T-cell (primary cell): ENCODE data around the gene CMTM6. TPM values are rescaled to one million over a fixed set of nuclear protein-coding genes. Genes with fewer than 3 reads are reported as not detected.

ENCODE experiments used
- ATAC-seq, 4 experiments: fragments of 200-7000 bp in 3 of 4; fragments of 150-1000 bp in 1 of 4; cut with Tn5 transposase; replicated peaks in 1 of 4; 1 replicate in 3 of 4; 2 replicates in 1 of 4; pipeline ENCODE4 v1.10.0; 2021; ENCODE audit warnings: moderate library complexity in 3 of 4, mild to moderate bottlenecking in 2 of 4, moderate number of reproducible peaks in 1 of 4
- CTCF ChIA-PET, 2 donors: fragments of 300-600 bp; sonication (Branson Sonifier 250); formaldehyde crosslinking; loops; one replicate each; lab custom pipeline; 2022; ENCODE audit warnings: antibody characterized with exemption in 2 of 2; lab: Charles Lee
- POLR2A ChIA-PET, 2 donors: fragments of 300-600 bp; sonication (Branson Sonifier 250); formaldehyde crosslinking; loops; one replicate each; lab custom pipeline; 2022; ENCODE audit warnings: antibody characterized with exemption in 2 of 2; lab: Charles Lee
- DNase-seq, 35 experiments: peaks; one replicate each; pipeline versions ENCODE4 v3.0.0 to v3.0.0-alpha.2; 2013 to 2023
- H3K27ac ChIP-seq: one replicate; pipeline ENCODE4 v1.5.1; 2013; ENCODE audit warnings: low read length
- H3K27me3 ChIP-seq, 2 experiments: replicated peaks in 1 of 2; 1 replicate in 1 of 2; 2 replicates in 1 of 2; pipeline versions ENCODE4 v1.6.1 to v1.7.0; 2013; ENCODE audit warnings: low read length in 1 of 2, mixed read lengths in 1 of 2; ENCODE audit not compliant: control insufficient read depth in 2 of 2, insufficient read depth in 2 of 2; ENCODE audit errors: extremely low read depth in 1 of 2
- H3K36me3 ChIP-seq, 2 donors: 1 replicate in 1 of 2; 2 replicates in 1 of 2; pipeline versions ENCODE4 v1.6.1 to v1.7.0; 2013; ENCODE audit warnings: low read length in 1 of 2; ENCODE audit not compliant: control insufficient read depth in 2 of 2, insufficient read depth in 1 of 2; ENCODE audit errors: extremely low read depth in 1 of 2
- H3K4me1 ChIP-seq, 2 experiments: 1 replicate in 1 of 2; 2 replicates in 1 of 2; pipeline versions ENCODE4 v1.6.1 to v1.7.0; 2013; ENCODE audit warnings: low read length in 2 of 2, mixed read lengths in 1 of 2; ENCODE audit not compliant: insufficient read depth in 2 of 2, control insufficient read depth in 1 of 2; ENCODE audit errors: extremely low read depth in 1 of 2
- H3K4me3 ChIP-seq, 2 donors: 1 replicate in 1 of 2; 2 replicates in 1 of 2; pipeline versions ENCODE4 v1.5.1 to v1.7.0; 2013; ENCODE audit warnings: mild to moderate bottlenecking in 2 of 2, low read length in 1 of 2, moderate library complexity in 1 of 2; ENCODE audit not compliant: control insufficient read depth in 1 of 2; ENCODE audit errors: extremely low read depth in 1 of 2
- H3K9me3 ChIP-seq: 2 replicates; pipeline ENCODE4 v1.7.0; 2013
- H3K27ac Mint-ChIP-seq, 2 donors: one replicate each; pipeline ENCODE4 v1.8.0; 2020 to 2021; ENCODE audit warnings: mild to moderate bottlenecking in 2 of 2, mixed read lengths in 2 of 2
- H3K27me3 Mint-ChIP-seq, 2 donors: one replicate each; pipeline ENCODE4 v1.8.0; 2021 to 2022; ENCODE audit warnings: mixed read lengths in 2 of 2
- H3K36me3 Mint-ChIP-seq: one replicate; pipeline ENCODE4 v1.8.0; 2021; ENCODE audit warnings: mixed read lengths
- H3K4me1 Mint-ChIP-seq, 3 donors: one replicate each; pipeline ENCODE4 v1.8.0; 2020 to 2022; ENCODE audit warnings: mixed read lengths in 3 of 3, mild to moderate bottlenecking in 1 of 3
- H3K4me3 Mint-ChIP-seq, 3 donors: one replicate each; pipeline ENCODE4 v1.8.0; 2020 to 2022; ENCODE audit warnings: mild to moderate bottlenecking in 3 of 3, mixed read lengths in 3 of 3, moderate library complexity in 3 of 3
- H3K9me3 Mint-ChIP-seq, 3 donors: one replicate each; pipeline ENCODE4 v1.8.0; 2020 to 2022; ENCODE audit warnings: mixed read lengths in 3 of 3
- WGBS: methylation state at CpG from one replicate; pipeline ENCODE4 v1.1.5; 2013; ENCODE audit warnings: missing lambda C conversion rate; ENCODE audit not compliant: insufficient coverage; 5-methylcytosine and 5-hydroxymethylcytosine counted together
- total RNA-seq, 35 experiments: library from RNA in 6 of 35; stranded (reverse) in 6 of 35; fragments of 120-200 nt in 1 of 35; gene quantifications; one replicate each; pipeline versions ENCODE4 v1.2.1 to v1.2.4 and lab custom pipeline; 2013 to 2026

CMTM6 gene
- total RNA-seq, 5 donors from 2014 or later (not counting 1 experiment from before 2014, with no cell fraction given) = 34.8 to 47.6 (median 40.4) TPM

DNA sequence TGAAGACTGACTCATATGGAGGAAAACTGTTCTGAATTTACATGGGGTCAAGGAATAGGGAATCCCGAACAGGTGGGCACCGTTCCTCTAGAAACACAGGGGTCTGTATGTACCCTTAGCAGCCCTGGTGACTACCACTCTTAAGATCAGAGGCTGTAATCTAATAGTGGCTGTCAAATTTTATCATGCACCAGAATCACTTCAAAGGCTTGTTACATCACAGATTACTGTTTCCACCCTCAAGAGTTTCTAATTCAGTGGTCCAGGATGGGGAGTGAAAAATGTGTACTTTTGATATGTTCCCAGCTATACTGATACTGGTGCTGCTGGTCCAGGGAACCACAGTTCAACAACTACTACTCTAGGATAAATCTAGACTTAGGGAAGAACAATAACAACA, 40.2 kb upstream of the CMTM6 start:
- Histone ChIP-seq H3K4me1 (no peaks in the 10 kb centered on the region), H3K27me3 (no peaks in the 10 kb centered on the region), H3K4me3 (no peak overlapping the region), H3K36me3 (peaks cover 0 to 8% of the 10 kb centered on the region in 2 donors), H3K27ac (no peak overlapping the region), H3K9me3 (no peaks in the 10 kb centered on the region)
- ATAC-seq (no peak), DNase-seq (no peak)
- CTCF ChIA-PET = interaction anchor here in 1 of 2 donors (0.7 kb wide), 1 partner anchor 19 kb away, joined by 5 read pairs; no protein-coding TSS in a partner anchor
- H3K27me3 Mint-ChIP-seq = no peaks in the 10 kb centered on the region
- WGBS = no CpG with 5 or more reads among the region's 2 CpGs
- peaks cover 15 to 21% (median 18%) of the 10 kb centered on the region in 3 donors for H3K4me1 Mint-ChIP-seq
- H3K27ac Mint-ChIP-seq = no peak overlapping the region
- peaks cover 37% of the 10 kb centered on the region for H3K36me3 Mint-ChIP-seq
- POLR2A ChIA-PET = no interaction called here
- no peak overlapping the region for H3K4me3 Mint-ChIP-seq
- H3K9me3 Mint-ChIP-seq = no peaks in the 10 kb centered on the region

DNA sequence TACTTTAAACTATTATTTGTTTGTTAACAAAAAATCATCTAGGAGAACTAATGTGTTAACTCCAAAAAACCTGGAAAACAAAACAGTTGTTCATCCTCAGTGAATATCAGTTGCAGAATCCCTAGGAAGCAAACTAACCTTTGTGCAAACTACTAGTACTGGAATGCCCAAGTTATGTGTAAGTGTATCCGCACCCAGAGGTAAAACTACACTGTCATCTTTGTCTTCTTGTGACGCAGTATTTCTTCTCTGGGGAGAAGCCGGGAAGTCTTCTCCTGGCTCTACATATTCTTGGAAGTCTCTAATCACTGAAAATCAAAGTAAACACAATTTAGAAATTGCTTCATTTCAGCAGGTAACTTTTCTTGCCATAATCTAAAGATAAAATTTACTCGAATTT, 38.2 kb upstream of the CMTM6 start:
- H3K27me3 ChIP-seq = no peaks in the 10 kb centered on the region
- H3K9me3 Mint-ChIP-seq = no peaks in the 10 kb centered on the region
- H3K27ac Mint-ChIP-seq = no peak overlapping the region
- WGBS = 100% methylated on average over 1 of the region's 4 CpGs
- no peak overlapping the region for H3K4me3 ChIP-seq
- H3K27me3 Mint-ChIP-seq = no peaks in the 10 kb centered on the region
- H3K27ac ChIP-seq = no peak overlapping the region
- POLR2A ChIA-PET = no interaction called here
- H3K36me3 Mint-ChIP-seq = peaks cover 33% of the 10 kb centered on the region
- no peaks in the 10 kb centered on the region for H3K9me3 ChIP-seq
- DNase-seq = no peak
- no peak overlapping the region for H3K4me3 Mint-ChIP-seq
- H3K36me3 ChIP-seq = peaks cover 0 to 11% of the 10 kb centered on the region in 2 donors
- CTCF ChIA-PET = no interaction called here
- peaks cover 5 to 11% (median 9%) of the 10 kb centered on the region in 3 donors for H3K4me1 Mint-ChIP-seq
- ATAC-seq = no peak
- H3K4me1 ChIP-seq = no peaks in the 10 kb centered on the region

DNA sequence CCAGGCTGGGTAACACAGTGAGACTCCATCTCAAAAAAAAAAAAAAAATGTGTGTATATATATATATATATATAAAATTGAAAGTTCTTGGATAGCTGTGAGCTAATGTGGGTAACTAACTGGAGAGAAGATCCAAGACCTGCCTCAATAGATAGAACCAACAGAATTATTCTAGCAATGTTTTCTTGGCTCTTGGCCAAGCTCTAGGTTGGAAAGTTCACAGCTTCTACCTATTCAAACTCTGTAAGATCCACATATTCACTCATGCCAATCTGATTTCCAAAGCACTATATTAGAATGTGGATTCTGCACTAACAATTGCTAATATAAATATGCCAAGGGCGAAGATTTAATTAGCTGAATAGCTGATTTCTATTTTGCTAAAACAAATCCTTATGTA, 29.8 kb upstream of the CMTM6 start:
- WGBS = no CpG with 5 or more reads among the region's 1 CpG
- H3K27me3 Mint-ChIP-seq = no peaks in the 10 kb centered on the region
- CTCF ChIA-PET = interaction anchor here in 1 of 2 donors (0.5 kb wide), 1 partner anchor 9 kb away, joined by 3 read pairs; no protein-coding TSS in a partner anchor

DNA sequence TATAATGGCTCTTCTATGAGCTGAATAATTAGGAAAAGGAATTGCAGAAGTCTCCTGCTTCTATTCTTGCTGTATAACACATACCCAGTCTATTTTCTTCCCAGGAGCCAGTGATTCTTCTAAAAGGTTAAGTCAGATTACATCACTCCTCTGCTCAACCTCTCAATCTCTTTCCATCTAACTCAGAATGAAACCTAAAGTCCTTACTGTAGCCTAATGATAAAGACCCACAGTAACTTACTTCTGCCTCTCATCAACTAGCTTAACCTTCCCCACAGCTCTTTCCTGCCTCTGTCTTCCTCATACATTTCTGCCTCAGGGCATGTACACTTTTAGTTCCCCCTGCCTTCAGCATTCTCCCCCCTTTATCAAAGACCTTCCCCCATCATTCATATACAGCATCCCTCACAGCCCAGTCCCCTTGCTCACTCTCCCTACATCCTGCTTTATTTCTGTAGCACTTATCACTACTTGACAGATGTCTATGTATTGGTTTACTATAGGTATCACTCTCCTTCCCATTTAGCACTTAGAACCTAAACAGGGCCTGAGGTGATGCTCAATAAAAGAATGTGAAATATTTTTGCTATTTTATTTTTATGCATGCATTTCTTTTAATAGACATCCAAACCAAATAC, 28.5 kb upstream of the CMTM6 start:
- no peak overlapping the region for H3K27ac ChIP-seq
- Mint-ChIP-seq H3K4me1 (no peaks in the 10 kb centered on the region), H3K36me3 (peaks cover 54% of the 10 kb centered on the region), H3K27ac (peak overlapping the region in 1 of 2 donors; percentile 2), H3K4me3 (no peak overlapping the region), H3K9me3 (no peaks in the 10 kb centered on the region), H3K27me3 (no peaks in the 10 kb centered on the region)
- H3K27me3 ChIP-seq = no peaks in the 10 kb centered on the region
- ATAC-seq (no peak), DNase-seq (no peak)
- POLR2A ChIA-PET = interaction anchor here in 1 of 2 donors (0.6 kb wide), 1 partner anchor 144 kb away, joined by 5 read pairs; no protein-coding TSS in a partner anchor
- H3K36me3 ChIP-seq = peaks cover 0 to 40% of the 10 kb centered on the region in 2 donors
- H3K9me3 ChIP-seq = no peaks in the 10 kb centered on the region
- no peaks in the 10 kb centered on the region for H3K4me1 ChIP-seq
- CTCF ChIA-PET = interaction anchor here in 1 of 2 donors (0.6 to 0.7 kb wide), 2 partner anchors 31 to 38 kb away, joined by 3 read pairs; no protein-coding TSS in a partner anchor
- no peak overlapping the region for H3K4me3 ChIP-seq

More for the DNA sequence above, 29.8 kb upstream of the CMTM6 start:
- no peaks in the 10 kb centered on the region for H3K4me1 Mint-ChIP-seq
- no peak overlapping the region for H3K27ac Mint-ChIP-seq
- DNase-seq = no peak
- H3K9me3 Mint-ChIP-seq = no peaks in the 10 kb centered on the region
- Histone ChIP-seq H3K36me3 (peaks cover 0 to 34% of the 10 kb centered on the region in 2 donors), H3K4me3 (no peak overlapping the region), H3K4me1 (no peaks in the 10 kb centered on the region), H3K27me3 (no peaks in the 10 kb centered on the region), H3K27ac (no peak overlapping the region), H3K9me3 (no peaks in the 10 kb centered on the region)
- H3K4me3 Mint-ChIP-seq = no peak overlapping the region
- ATAC-seq = no peak
- POLR2A ChIA-PET = interaction anchor here in 1 of 2 donors (0.7 kb wide), 1 partner anchor 1000 kb away, joined by 5 read pairs; no protein-coding TSS in a partner anchor
- peaks cover 46% of the 10 kb centered on the region for H3K36me3 Mint-ChIP-seq

DNA sequence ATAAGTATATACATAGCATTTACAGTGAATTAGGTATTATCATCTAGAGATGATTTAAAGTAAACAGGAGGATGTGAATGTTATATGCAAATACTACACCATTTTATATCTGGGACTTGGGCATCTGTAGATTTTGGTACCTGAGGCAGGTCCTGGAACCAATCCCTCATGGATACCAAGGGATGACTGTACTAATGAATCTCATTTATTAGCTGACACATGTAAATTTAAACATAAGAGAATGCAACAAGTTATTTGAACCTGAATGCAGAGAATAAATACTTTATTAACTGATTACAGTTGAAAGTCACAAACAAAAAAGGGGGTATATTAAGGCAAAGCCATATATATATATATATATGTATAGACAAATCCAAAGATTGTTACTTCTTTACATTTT, 23.1 kb upstream of the CMTM6 start:
- H3K4me3 ChIP-seq = no peak overlapping the region
- H3K27me3 ChIP-seq = no peaks in the 10 kb centered on the region
- no peak overlapping the region for H3K27ac ChIP-seq
- peaks cover 4 to 31% of the 10 kb centered on the region in 2 donors for H3K36me3 ChIP-seq
- DNase-seq = no peak
- ChIA-PET CTCF (interaction anchor here in 1 of 2 donors (0.7 kb wide), 1 partner anchor 1069 kb away, joined by 3 read pairs; no protein-coding TSS in a partner anchor), POLR2A (no interaction called here)
- Mint-ChIP-seq H3K9me3 (no peaks in the 10 kb centered on the region), H3K36me3 (peaks cover 41% of the 10 kb centered on the region), H3K27me3 (no peaks in the 10 kb centered on the region), H3K4me3 (no peak overlapping the region), H3K27ac (no peak overlapping the region), H3K4me1 (no peaks in the 10 kb centered on the region)
- ATAC-seq = no peak
- H3K4me1 ChIP-seq = no peaks in the 10 kb centered on the region
- no peaks in the 10 kb centered on the region for H3K9me3 ChIP-seq

DNA sequence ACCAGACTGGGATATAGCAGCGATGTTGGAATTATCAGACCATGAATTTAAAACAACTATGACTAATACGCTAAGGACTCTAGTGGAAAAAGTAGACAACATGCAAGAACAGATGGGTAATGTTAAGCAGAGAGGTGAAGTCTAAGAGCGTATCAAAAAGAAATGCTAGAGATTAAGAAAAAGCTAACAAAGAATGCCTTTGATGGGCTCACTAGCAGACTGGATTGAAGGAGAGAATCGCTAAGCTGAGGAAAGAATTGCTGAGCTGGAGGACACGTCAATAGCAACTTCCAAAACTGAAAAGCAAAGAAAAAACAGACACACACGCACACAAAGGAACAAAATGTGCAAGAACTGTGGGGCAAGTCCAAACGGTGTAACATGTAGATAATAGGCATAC, 20.0 kb upstream of the CMTM6 start:
- no peaks in the 10 kb centered on the region for H3K27me3 ChIP-seq
- no peaks in the 10 kb centered on the region for H3K4me1 ChIP-seq
- Mint-ChIP-seq H3K9me3 (no peaks in the 10 kb centered on the region), H3K36me3 (peaks cover 34% of the 10 kb centered on the region), H3K27ac (no peak overlapping the region), H3K4me3 (no peak overlapping the region), H3K27me3 (no peaks in the 10 kb centered on the region), H3K4me1 (peaks cover 0 to 2% (median 0%) of the 10 kb centered on the region in 3 donors)
- no peak overlapping the region for H3K4me3 ChIP-seq
- ChIA-PET CTCF (no interaction called here), POLR2A (no interaction called here)
- no peak for ATAC-seq
- H3K27ac ChIP-seq = no peak overlapping the region
- peaks cover 4 to 20% of the 10 kb centered on the region in 2 donors for H3K36me3 ChIP-seq
- no peak for DNase-seq
- H3K9me3 ChIP-seq = no peaks in the 10 kb centered on the region
- 94% methylated on average over 2 of the region's 7 CpGs for WGBS
